GM18951 (cell line): Measurements from ENCODE around the gene DMXL1.

Source experiments
- POLR2A ChIP-seq: IDR thresholded peaks from 4 replicates; pipeline ENCODE4 v1.6.1; 2011; ENCODE audit warnings: mild to moderate bottlenecking; ENCODE audit not compliant: insufficient read length, insufficient read depth; ENCODE audit errors: extremely low read depth
- in situ Hi-C: fragments of 300-500 bp; cut with MboI; formaldehyde crosslinking; loops from one replicate; pipeline ENCODE4 v1.12.0; 2022; ENCODE audit warnings: low sequenced_read_pairs, mixed read lengths, inconsistent platforms; ENCODE audit not compliant: unreplicated experiment

Gene DMXL1

DNA sequence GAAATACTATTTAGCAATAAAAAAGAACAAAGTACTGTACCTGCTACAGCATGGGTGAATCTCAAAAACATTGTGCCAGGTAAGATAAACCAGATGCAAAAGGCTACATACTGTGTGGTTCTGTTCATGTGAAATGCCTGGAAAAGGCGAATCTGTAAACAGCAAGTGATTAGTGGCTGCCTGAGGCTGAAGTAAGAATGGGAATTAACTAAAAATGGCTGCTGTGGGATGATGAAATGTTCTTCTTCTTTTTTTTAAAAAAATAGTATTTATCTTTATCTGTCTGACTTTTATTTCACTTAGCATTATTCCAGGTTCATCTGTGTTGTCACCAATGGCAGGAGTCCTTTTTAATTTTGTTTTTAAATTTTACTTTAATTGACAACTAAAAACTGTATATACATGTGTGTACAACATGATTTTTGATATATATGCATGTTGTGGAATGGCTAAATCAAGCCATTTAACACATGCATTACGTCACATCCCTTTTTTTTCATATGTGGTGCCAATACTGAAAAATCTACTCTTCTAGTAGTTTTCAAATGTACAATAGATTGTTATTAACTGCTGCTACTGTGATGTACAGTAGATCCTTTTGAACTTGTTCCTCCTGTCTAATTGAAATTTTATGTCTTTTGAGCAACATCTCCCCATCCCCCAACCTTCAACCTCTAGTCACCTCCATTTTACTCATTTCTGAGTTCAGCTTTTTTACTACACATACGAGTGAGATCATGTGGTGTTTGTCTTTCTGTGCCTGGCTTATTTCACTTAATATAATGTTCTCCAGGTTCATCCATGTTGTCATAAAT lies 222.0 kb downstream of the DMXL1 start:
- no peak for TF ChIP-seq POLR2A
- in situ Hi-C loops: no loop called here

DNA sequence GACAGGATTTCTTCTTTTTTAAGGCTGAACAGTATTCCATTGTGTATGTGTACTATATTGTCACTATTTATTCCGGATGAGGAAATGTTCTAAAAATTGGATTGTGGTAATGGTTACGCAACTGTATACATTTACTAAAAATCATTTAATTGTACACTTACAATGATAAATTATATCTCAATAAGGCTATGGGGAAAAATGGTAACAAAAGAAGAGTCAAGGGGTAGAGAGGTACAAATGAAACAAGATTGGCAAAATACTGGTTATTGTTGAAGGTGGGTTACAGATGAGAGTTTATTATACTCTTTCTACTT lies 222.6 kb downstream of the DMXL1 start:
- TF ChIP-seq POLR2A: no peak
- in situ Hi-C loops: no loop called here
